GM19328 (cell line): ENCODE data around the gene CNOT3.
"Not testable (repeated sequence)": the region's sequence is repeated elsewhere in the genome, so short reads cannot be mapped to it uniquely, and the experiment has no call there.

Source experiments
- ATAC-seq: cut with Tn5 transposase; IDR thresholded peaks from one replicate; pipeline ENCODE4 v1.9.1; 2021; ENCODE audit warnings: mild to moderate bottlenecking, moderate library complexity; ENCODE audit not compliant: unreplicated experiment

The CNOT3 gene

GRCh38 chr19:54189735-54190502 is 52.4 kb downstream of the CNOT3 start:
- ATAC-seq, result peak; percentile 45

GRCh38 chr19:54190503-54191010 is 53.0 kb downstream of the CNOT3 start:
- peak; percentile 44 for ATAC-seq

- peak; percentile 17 for ATAC-seq
Measured at GRCh38 chr19:54191011-54191810, 53.6 kb downstream of the CNOT3 start, which contains the start of gene TSEN34. TSEN34 (plus strand) TSS chr19:54191308; CDS start chr19:54191365, 57 bp downstream.

GRCh38 chr19:54191811-54192453 is 54.4 kb downstream of the CNOT3 start:
- no peak for ATAC-seq

- no peak for ATAC-seq
Measured at GRCh38 chr19:54193011-54193410, 55.4 kb downstream of the CNOT3 start.

- ATAC-seq, result not testable (repeated sequence)
Measured at GRCh38 chr19:54194463-54194862, 56.9 kb downstream of the CNOT3 start.

- ATAC-seq, result no peak
Measured at GRCh38 chr19:54196536-54196935, 59.0 kb downstream of the CNOT3 start.

- no peak for ATAC-seq
Measured at GRCh38 chr19:54197121-54197520, 59.6 kb downstream of the CNOT3 start.

- ATAC-seq, result no peak
Measured at GRCh38 chr19:54199401-54199800, 61.8 kb downstream of the CNOT3 start.

GRCh38 chr19:54201172-54201701 is 63.7 kb downstream of the CNOT3 start:
- ATAC-seq, result no peak

- no peak for ATAC-seq
Measured at GRCh38 chr19:54201980-54202379, 64.4 kb downstream of the CNOT3 start.

- no peak for ATAC-seq
Measured at GRCh38 chr19:54203151-54203611, 65.6 kb downstream of the CNOT3 start.

GRCh38 chr19:54204767-54205468 is 67.4 kb downstream of the CNOT3 start:
- ATAC-seq, result no peak
